Measurements from ENCODE around the gene TCF12.

DNA sequence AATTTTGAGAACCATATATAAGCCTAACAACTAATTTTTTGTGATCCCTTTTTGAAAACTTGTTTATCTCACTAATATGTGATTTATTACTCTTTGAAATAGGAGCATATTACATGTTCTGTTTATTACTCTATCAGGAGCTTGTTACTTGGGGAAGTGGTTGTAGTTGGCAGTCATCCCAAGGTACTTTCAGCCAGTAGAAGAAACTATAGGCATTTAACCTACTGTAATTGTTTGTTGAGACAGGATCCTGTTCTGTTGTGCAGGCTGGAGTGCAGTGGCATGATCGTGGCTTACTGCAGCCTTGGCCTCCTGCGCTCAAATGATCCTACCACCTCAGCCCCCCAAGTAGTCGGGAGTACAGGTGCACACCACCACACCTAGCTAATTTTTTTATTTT, 195.6 kb downstream of the TCF12 start:
- TF ChIP-seq, protein P1, sequence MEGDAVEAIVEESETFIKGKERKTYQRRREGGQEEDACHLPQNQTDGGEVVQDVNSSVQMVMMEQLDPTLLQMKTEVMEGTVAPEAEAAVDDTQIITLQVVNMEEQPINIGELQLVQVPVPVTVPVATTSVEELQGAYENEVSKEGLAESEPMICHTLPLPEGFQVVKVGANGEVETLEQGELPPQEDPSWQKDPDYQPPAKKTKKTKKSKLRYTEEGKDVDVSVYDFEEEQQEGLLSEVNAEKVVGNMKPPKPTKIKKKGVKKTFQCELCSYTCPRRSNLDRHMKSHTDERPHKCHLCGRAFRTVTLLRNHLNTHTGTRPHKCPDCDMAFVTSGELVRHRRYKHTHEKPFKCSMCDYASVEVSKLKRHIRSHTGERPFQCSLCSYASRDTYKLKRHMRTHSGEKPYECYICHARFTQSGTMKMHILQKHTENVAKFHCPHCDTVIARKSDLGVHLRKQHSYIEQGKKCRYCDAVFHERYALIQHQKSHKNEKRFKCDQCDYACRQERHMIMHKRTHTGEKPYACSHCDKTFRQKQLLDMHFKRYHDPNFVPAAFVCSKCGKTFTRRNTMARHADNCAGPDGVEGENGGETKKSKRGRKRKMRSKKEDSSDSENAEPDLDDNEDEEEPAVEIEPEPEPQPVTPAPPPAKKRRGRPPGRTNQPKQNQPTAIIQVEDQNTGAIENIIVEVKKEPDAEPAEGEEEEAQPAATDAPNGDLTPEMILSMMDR (IDR thresholded peaks at IDR 0.05): no peak
- TF ChIP-seq POLR2A (IDR thresholded peaks at IDR 0.05): no peak
